ENCODE data around the gene HS3ST4.
"Not testable (repeated sequence)": the region's sequence is repeated elsewhere in the genome, so short reads cannot be mapped to it uniquely, and the experiment has no call there.

The HS3ST4 gene

GRCh38 chr16:25734430-25735385 lies 42.9 kb downstream of the HS3ST4 start:
- DNase-seq: no peak

GRCh38 chr16:25735645-25736044 lies 43.9 kb downstream of the HS3ST4 start:
- no peak for DNase-seq

GRCh38 chr16:25747160-25747758 lies 55.5 kb downstream of the HS3ST4 start:
- no peak for DNase-seq

- DNase-seq: peak in 1 of 3 experiments; percentile 24
Measured at GRCh38 chr16:25748092-25748654, 56.4 kb downstream of the HS3ST4 start.

GRCh38 chr16:25750488-25751216 lies 58.9 kb downstream of the HS3ST4 start:
- DNase-seq: no peak

GRCh38 chr16:25751230-25751835 lies 59.6 kb downstream of the HS3ST4 start:
- no peak for DNase-seq

GRCh38 chr16:25764466-25764865 lies 72.7 kb downstream of the HS3ST4 start:
- no peak for DNase-seq

GRCh38 chr16:25771216-25771615 lies 79.5 kb downstream of the HS3ST4 start:
- DNase-seq: no peak

GRCh38 chr16:25771812-25772568 lies 80.2 kb downstream of the HS3ST4 start:
- no peak for DNase-seq

GRCh38 chr16:25776214-25776613 lies 84.5 kb downstream of the HS3ST4 start:
- not testable (repeated sequence) for DNase-seq

- DNase-seq: no peak
Measured at GRCh38 chr16:25783226-25783625, 91.5 kb downstream of the HS3ST4 start.

- DNase-seq: no peak
Measured at GRCh38 chr16:25785361-25785760, 93.6 kb downstream of the HS3ST4 start.

GRCh38 chr16:25786748-25787147 lies 95.0 kb downstream of the HS3ST4 start:
- DNase-seq: no peak

GRCh38 chr16:25788637-25789036 lies 96.9 kb downstream of the HS3ST4 start:
- DNase-seq: no peak

- DNase-seq: no peak
Measured at GRCh38 chr16:25796239-25796638, 104.5 kb downstream of the HS3ST4 start.

- no peak for DNase-seq
Measured at GRCh38 chr16:25798065-25798464, 106.3 kb downstream of the HS3ST4 start.

- DNase-seq: no peak
Measured at GRCh38 chr16:25799816-25800215, 108.1 kb downstream of the HS3ST4 start.

GRCh38 chr16:25812215-25812614 lies 120.5 kb downstream of the HS3ST4 start:
- DNase-seq: no peak

GRCh38 chr16:25817295-25817694 lies 125.5 kb downstream of the HS3ST4 start:
- DNase-seq: no peak

GRCh38 chr16:25817876-25818275 lies 126.1 kb downstream of the HS3ST4 start:
- no peak for DNase-seq

- DNase-seq: no peak
Measured at GRCh38 chr16:25823891-25824290, 132.1 kb downstream of the HS3ST4 start.

GRCh38 chr16:25827709-25828108 lies 135.9 kb downstream of the HS3ST4 start:
- no peak for DNase-seq

Data from NCI-H1417 (cell line).